Measurements from ENCODE around the gene ATP2B3. TPM values are rescaled to one million over a fixed set of nuclear protein-coding genes. Genes with fewer than 3 reads are reported as not detected.
A peak's percentile ranks its signal among the peaks of the same experiment; 100 is the strongest.

ATP2B3 gene
- total RNA-seq, 2 donors from 2014 or later = 0.68 to 0.85 TPM

- ATAC-seq (ENCODE audit: insufficient number of reproducible peaks, low FRiP score, low read depth) = no peak
- Histone ChIP-seq H3K9me3 (no peaks in the 10 kb centered on the region), H3K36me3 (no peaks in the 10 kb centered on the region), H3K4me3 (no peak overlapping the region), H3K4me1 (ENCODE audit: control insufficient read depth in 1 of 2, low read depth in 2 of 2) (peaks cover 11 to 58% of the 10 kb centered on the region in 2 donors), H3K27me3 (replicated peaks; ENCODE audit: insufficient read depth) (no peaks in the 10 kb centered on the region), H3K27ac (peak overlapping the region; percentile 56 to 64)
- no peak for DNase-seq (ENCODE audit: low spot score)
- no peak for TF ChIP-seq CTCF (IDR thresholded peaks at IDR 0.05)
These were observed 45.7 kb upstream of the ATP2B3 start for GRCh38 chrX:153471663-153472280.

- Histone ChIP-seq H3K27ac (peak overlapping the region; percentile 68 to 76), H3K4me3 (no peak overlapping the region), H3K9me3 (no peaks in the 10 kb centered on the region), H3K27me3 (replicated peaks; ENCODE audit: insufficient read depth) (no peaks in the 10 kb centered on the region), H3K36me3 (no peaks in the 10 kb centered on the region), H3K4me1 (ENCODE audit: control insufficient read depth in 1 of 2, low read depth in 2 of 2) (peaks cover 15 to 71% of the 10 kb centered on the region in 2 donors)
- DNase-seq (ENCODE audit: low spot score) (no peak), ATAC-seq (ENCODE audit: insufficient number of reproducible peaks, low FRiP score, low read depth) (no peak)
- TF ChIP-seq CTCF (IDR thresholded peaks at IDR 0.05) = no peak
These were observed 44.3 kb upstream of the ATP2B3 start for GRCh38 chrX:153473126-153473525.

- Histone ChIP-seq H3K4me3 (no peak overlapping the region), H3K9me3 (no peaks in the 10 kb centered on the region), H3K27me3 (replicated peaks; ENCODE audit: insufficient read depth) (no peaks in the 10 kb centered on the region), H3K27ac (peak overlapping the region; percentile 53 to 76), H3K36me3 (no peaks in the 10 kb centered on the region), H3K4me1 (ENCODE audit: control insufficient read depth in 1 of 2, low read depth in 2 of 2) (peaks cover 15 to 75% of the 10 kb centered on the region in 2 donors)
- no peak for TF ChIP-seq CTCF (IDR thresholded peaks at IDR 0.05)
- no peak for DNase-seq (ENCODE audit: low spot score)
- ATAC-seq (ENCODE audit: insufficient number of reproducible peaks, low FRiP score, low read depth) = no peak
These were observed 43.2 kb upstream of the ATP2B3 start for GRCh38 chrX:153474266-153474665.

GRCh38 chrX:153474718-153475117, 42.7 kb upstream of the ATP2B3 start:
- H3K4me1 ChIP-seq (ENCODE audit: control insufficient read depth in 1 of 2, low read depth in 2 of 2) = peaks cover 15 to 71% of the 10 kb centered on the region in 2 donors
- no peaks in the 10 kb centered on the region for H3K27me3 ChIP-seq (replicated peaks; ENCODE audit: insufficient read depth)
- no peaks in the 10 kb centered on the region for H3K36me3 ChIP-seq
- H3K4me3 ChIP-seq = peak overlapping the region; percentile 50
- DNase-seq (ENCODE audit: low spot score) (peak; percentile 60), ATAC-seq (ENCODE audit: insufficient number of reproducible peaks, low FRiP score, low read depth) (no peak)
- no peak for TF ChIP-seq CTCF (IDR thresholded peaks at IDR 0.05)
- peak overlapping the region; percentile 87 to 92 for H3K27ac ChIP-seq
- H3K9me3 ChIP-seq = no peaks in the 10 kb centered on the region

- H3K4me3 ChIP-seq = peak overlapping the region; percentile 50
These were observed 42.2 kb upstream of the ATP2B3 start for GRCh38 chrX:153475271-153475670.

More at GRCh38 chrX:153475271-153475670, 42.2 kb upstream of the ATP2B3 start:
- Histone ChIP-seq H3K36me3 (no peaks in the 10 kb centered on the region), H3K27me3 (replicated peaks; ENCODE audit: insufficient read depth) (no peaks in the 10 kb centered on the region), H3K9me3 (no peaks in the 10 kb centered on the region), H3K27ac (peak overlapping the region; percentile 87 to 92), H3K4me1 (ENCODE audit: control insufficient read depth in 1 of 2, low read depth in 2 of 2) (peaks cover 15 to 68% of the 10 kb centered on the region in 2 donors)
- DNase-seq (ENCODE audit: low spot score) = no peak
- ATAC-seq (ENCODE audit: insufficient number of reproducible peaks, low FRiP score, low read depth) = no peak
- TF ChIP-seq CTCF (IDR thresholded peaks at IDR 0.05) = no peak

Data from thoracic aorta (tissue), 2 donors.